Measurements from ENCODE around the gene SHC2. TPM values are rescaled to one million over a fixed set of nuclear protein-coding genes. Genes with fewer than 3 reads are reported as not detected.

SHC2 gene
- total and polyA plus RNA-seq, 9 of the 15 experiments (the other 6 are each of a cell fraction or from before 2014, with no cell fraction given), result 0.14 to 0.36 (median 0.17) TPM; not detected in 5

GRCh38 chr19:376111-376470 lies 84.7 kb downstream of the SHC2 start:
- H3K27me3 ChIP-seq (ENCODE audit: control insufficient read depth in 2 of 2, insufficient read depth in 2 of 2, low read length in 2 of 2), result peaks cover 41 to 65% of the 10 kb centered on the region in 2 experiments
- no peak overlapping the region for H2AFZ ChIP-seq (ENCODE audit: low read depth, low read length)
- no peaks in the 10 kb centered on the region; the same call in 1 of the 2 replicates for H4K20me1 ChIP-seq (replicated peaks; ENCODE audit: control insufficient read depth, insufficient read depth, low read length)
- BruUV-seq (replicated peaks), result no TSS peak
- intact Hi-C loops (cut with micrococcal nuclease) (no loop called here), in situ Hi-C loops (cut with MboI) (no loop called here)
- H3K4me3 ChIP-seq, result no peak overlapping the region
- no peaks in the 10 kb centered on the region for H3K36me3 ChIP-seq (ENCODE audit: control insufficient read depth, insufficient read depth, low read length)
- H3K9ac ChIP-seq (ENCODE audit: insufficient read depth in 1 of 2, low read depth in 2 of 2, low read length in 2 of 2), result no peak overlapping the region
- no peak overlapping the region for H3K4me2 ChIP-seq (ENCODE audit: insufficient read depth, low read length)
- TF ChIP-seq CBX3 (IDR thresholded peaks at IDR 0.05; ENCODE audit: borderline replicate concordance in 1 of 2, low read length in 2 of 2), result no peak
- TF ChIP-seq, protein P1, sequence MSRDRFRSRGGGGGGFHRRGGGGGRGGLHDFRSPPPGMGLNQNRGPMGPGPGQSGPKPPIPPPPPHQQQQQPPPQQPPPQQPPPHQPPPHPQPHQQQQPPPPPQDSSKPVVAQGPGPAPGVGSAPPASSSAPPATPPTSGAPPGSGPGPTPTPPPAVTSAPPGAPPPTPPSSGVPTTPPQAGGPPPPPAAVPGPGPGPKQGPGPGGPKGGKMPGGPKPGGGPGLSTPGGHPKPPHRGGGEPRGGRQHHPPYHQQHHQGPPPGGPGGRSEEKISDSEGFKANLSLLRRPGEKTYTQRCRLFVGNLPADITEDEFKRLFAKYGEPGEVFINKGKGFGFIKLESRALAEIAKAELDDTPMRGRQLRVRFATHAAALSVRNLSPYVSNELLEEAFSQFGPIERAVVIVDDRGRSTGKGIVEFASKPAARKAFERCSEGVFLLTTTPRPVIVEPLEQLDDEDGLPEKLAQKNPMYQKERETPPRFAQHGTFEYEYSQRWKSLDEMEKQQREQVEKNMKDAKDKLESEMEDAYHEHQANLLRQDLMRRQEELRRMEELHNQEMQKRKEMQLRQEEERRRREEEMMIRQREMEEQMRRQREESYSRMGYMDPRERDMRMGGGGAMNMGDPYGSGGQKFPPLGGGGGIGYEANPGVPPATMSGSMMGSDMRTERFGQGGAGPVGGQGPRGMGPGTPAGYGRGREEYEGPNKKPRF (IDR thresholded peaks at IDR 0.05; ENCODE audit: low read depth, low read length), result no peak
- TF ChIP-seq, protein P2, sequence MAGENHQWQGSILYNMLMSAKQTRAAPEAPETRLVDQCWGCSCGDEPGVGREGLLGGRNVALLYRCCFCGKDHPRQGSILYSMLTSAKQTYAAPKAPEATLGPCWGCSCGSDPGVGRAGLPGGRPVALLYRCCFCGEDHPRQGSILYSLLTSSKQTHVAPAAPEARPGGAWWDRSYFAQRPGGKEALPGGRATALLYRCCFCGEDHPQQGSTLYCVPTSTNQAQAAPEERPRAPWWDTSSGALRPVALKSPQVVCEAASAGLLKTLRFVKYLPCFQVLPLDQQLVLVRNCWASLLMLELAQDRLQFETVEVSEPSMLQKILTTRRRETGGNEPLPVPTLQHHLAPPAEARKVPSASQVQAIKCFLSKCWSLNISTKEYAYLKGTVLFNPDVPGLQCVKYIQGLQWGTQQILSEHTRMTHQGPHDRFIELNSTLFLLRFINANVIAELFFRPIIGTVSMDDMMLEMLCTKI (IDR thresholded peaks at IDR 0.05; ENCODE audit: partially characterized antibody), result no peak
- TF ChIP-seq MIER1 (IDR thresholded peaks at IDR 0.05; ENCODE audit: low read depth), result no peak
- H3K79me2 ChIP-seq (ENCODE audit: control insufficient read depth, insufficient read depth, low read length), result no peaks in the 10 kb centered on the region
- H3K9me1 ChIP-seq (ENCODE audit: control insufficient read depth, insufficient read depth, low read length), result no peaks in the 10 kb centered on the region
- ChIA-PET POLR2A (no interaction called here), CTCF (ENCODE audit: low intra/inter-chr PET ratio) (interaction anchor here (0.6 kb wide), 1 partner anchor 37 kb away, joined by 3 read pairs; no protein-coding TSS in a partner anchor)
- 27% methylated on average over 6 of the region's 8 CpGs for WGBS (ENCODE audit: insufficient coverage, low coverage, missing lambda C conversion rate)
- peaks cover 2 to 41% of the 10 kb centered on the region in 2 experiments; a peak in 3 of 5 replicates for H3K4me1 ChIP-seq (replicated peaks in 1 of 2; ENCODE audit: control insufficient read depth in 2 of 2, insufficient read depth in 2 of 2, low read length in 2 of 2)
- FAIRE-seq (no peak), ATAC-seq (no peak), DNase-seq (ENCODE audit: extremely low read depth in 1 of 4, low spot score in 3 of 4) (no peak)
- H3K27ac ChIP-seq (ENCODE audit: extremely low read depth, low read depth, low read length), result no peak overlapping the region
- H3K9me3 ChIP-seq (replicated peaks; ENCODE audit: control insufficient read depth, insufficient read depth, low read depth, low read length), result no peaks in the 10 kb centered on the region

Measured in K562 (cell line).